Gastrocnemius medialis (tissue), 4 donors: ENCODE measurements around the gene PAQR3.

ENCODE experiments used
- CTCF ChIP-seq, 5 experiments: fragments of 450-650 bp in 3 of 5; fragments of 200-600 bp in 2 of 5; sonication (generic) in 2 of 5; IDR thresholded peaks in 4 of 5; conservative IDR thresholded peaks in 1 of 5; 1 replicate in 4 of 5; 2 replicates in 1 of 5; pipeline ENCODE4 v1.5.1; 2016 to 2019; ENCODE audit warnings: antibody characterized with exemption in 5 of 5, mild to moderate bottlenecking in 3 of 5, moderate library complexity in 3 of 5
- POLR2A ChIP-seq, 2 donors: fragments of 450-650 bp; IDR thresholded peaks; one replicate each; pipeline ENCODE4 v1.6.1; 2017; ENCODE audit warnings: antibody characterized with exemption in 2 of 2, mild to moderate bottlenecking in 2 of 2, moderate library complexity in 2 of 2

GRCh38 chr4:78960926-78961325, 21.7 kb upstream of the PAQR3 start:
- no peak for TF ChIP-seq CTCF (IDR thresholded peaks at IDR 0.05 in 4 of 5, conservative IDR thresholded peaks at IDR 0.05 in 1 of 5)
- TF ChIP-seq POLR2A (IDR thresholded peaks at IDR 0.05), result no peak
